Measurements from ENCODE around the gene ELL.
"Not testable (repeated sequence)": the region's sequence is repeated elsewhere in the genome, so short reads cannot be mapped to it uniquely, and the experiment has no call there.

The ELL gene

GRCh38 chr19:18424122-18424889 lies 97.6 kb downstream of the ELL start:
- DNase-seq (ENCODE audit: low read depth in 2 of 2, low spot score in 1 of 2) = no peak

GRCh38 chr19:18423258-18424020 lies 98.4 kb downstream of the ELL start:
- DNase-seq (ENCODE audit: low read depth in 2 of 2, low spot score in 1 of 2) = no peak

- DNase-seq (ENCODE audit: low read depth in 2 of 2, low spot score in 1 of 2) = no peak
These were observed 99.2 kb downstream of the ELL start for GRCh38 chr19:18422530-18423191.

DNA sequence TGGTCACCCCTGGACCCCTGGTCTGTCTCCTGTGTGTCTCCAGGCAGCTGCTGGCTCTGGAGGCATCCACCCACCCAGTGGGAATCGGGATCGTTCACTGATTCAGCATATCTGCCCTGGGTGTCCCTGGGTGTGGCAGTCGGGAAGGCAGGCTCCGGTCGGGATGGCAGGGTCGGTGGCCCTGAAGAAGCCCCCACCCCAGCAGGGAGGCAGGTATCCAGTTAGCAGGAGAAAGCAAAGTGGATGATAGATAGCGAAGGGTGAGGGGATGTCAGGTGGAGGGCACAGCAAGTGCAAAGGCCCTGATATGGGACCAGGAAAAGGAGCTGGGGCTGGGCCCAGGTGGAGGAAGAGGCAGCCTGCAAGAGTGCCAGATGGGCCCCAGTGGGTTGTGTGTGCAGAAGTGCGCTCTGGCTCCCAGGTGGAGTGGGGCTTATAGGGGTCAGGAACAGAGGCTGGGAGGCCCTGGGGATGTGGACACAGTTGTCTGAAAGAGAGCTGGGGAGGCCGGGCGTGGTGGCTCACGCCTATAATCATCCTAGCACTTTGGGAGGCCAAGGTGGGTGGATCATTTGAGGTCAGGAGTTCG lies 100.4 kb downstream of the ELL start:
- no peak for DNase-seq (ENCODE audit: low read depth in 2 of 2, low spot score in 1 of 2)

- DNase-seq (ENCODE audit: low read depth in 2 of 2, low spot score in 1 of 2) = no peak
These were observed 100.9 kb downstream of the ELL start for GRCh38 chr19:18420930-18421329.

DNA sequence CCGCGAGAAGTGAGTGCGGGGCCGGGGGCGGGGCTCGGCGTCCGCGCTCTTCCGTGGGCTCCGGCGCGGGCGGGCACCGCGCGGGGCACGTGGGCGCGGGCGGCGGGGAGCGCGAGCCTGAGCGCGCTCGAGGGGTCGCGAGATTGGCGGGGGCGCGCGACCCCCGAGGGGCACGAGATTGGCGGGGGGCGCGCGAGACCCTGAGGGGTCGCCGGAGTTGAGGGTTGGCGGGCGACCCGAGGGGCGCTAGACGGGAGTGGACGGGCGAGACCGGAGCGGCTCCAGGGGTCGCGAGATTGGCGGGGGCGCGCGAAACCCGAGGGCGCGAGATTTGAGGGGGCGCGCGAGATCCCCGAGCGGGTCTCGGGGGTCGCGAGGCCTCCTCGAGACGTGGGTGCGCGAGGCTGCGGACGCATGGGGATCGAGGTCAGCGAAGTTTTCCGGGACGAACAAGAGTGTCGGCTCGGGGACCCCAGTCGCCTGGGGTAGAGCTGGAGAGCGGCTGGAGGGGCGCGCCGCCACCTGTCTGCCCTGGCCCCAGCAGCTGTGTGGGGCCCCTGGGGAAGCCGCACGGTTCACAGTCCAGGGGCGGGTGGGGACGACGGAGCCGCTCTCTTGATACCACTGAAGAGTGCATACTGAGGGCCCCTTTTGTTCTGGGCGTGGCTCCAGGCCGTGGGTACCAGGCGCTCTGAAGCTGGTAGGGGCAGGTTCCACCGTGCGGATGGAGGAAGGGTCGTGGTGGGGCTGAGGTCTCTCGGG lies 102.0 kb downstream of the ELL start:
- DNase-seq (ENCODE audit: low read depth in 2 of 2, low spot score in 1 of 2) = no peak

DNA sequence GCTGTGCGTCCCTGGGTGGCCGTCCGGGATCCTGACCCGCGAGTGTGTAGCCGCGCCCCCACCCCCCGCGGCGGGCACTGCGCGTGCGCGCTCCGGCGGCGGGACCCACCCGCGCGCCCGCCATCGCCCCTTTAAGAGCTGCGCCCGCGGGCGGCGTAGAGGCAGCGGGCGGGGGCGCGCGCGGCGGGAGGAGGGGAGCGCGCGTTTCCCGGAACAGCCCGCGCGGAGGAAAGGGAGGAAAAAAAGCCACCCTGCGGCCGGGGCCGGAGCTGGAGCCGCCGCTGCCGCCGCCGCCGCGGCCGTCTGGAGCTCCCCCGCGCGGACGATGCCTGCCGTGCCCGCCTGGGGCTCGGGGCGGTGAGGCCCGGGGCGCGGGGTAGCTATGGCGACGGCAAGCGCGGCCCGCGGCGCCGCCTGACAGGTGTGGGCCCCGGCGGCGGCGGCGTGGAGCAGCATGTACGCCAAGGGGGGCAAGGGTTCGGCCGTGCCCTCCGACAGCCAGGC lies 102.6 kb downstream of the ELL start, which contains the start of gene SSBP4:
SSBP4 (plus strand) TSS at position 204 of the 504 bp plus-strand sequence; CDS start at position 455, 251 bp downstream.
- DNase-seq (ENCODE audit: low read depth in 2 of 2, low spot score in 1 of 2) = no peak

- DNase-seq (ENCODE audit: low read depth in 2 of 2, low spot score in 1 of 2) = no peak
These were observed 103.2 kb downstream of the ELL start for GRCh38 chr19:18418483-18419194.

DNA sequence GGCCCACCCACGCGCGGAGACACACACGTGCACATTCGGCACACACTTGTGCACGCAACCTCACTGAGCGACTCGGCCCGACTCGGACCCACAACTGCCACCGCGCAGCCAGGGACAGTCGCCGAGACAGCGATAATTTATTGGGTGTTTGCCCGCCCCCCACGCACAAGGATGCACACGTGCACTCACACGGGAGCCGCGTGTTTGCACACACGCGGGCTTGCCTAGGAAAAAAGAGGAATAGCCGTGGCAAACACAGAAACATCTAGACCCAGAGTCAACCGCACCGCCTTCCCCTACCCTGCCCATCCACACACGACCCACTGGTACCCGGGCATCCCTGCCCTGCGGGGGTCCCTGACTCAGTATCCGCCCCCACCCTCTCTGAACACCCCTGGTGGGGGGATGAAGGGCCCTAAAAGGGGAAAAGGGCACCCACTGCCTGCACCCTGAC lies 103.8 kb downstream of the ELL start:
- no peak for DNase-seq (ENCODE audit: low read depth in 2 of 2, low spot score in 1 of 2)

DNA sequence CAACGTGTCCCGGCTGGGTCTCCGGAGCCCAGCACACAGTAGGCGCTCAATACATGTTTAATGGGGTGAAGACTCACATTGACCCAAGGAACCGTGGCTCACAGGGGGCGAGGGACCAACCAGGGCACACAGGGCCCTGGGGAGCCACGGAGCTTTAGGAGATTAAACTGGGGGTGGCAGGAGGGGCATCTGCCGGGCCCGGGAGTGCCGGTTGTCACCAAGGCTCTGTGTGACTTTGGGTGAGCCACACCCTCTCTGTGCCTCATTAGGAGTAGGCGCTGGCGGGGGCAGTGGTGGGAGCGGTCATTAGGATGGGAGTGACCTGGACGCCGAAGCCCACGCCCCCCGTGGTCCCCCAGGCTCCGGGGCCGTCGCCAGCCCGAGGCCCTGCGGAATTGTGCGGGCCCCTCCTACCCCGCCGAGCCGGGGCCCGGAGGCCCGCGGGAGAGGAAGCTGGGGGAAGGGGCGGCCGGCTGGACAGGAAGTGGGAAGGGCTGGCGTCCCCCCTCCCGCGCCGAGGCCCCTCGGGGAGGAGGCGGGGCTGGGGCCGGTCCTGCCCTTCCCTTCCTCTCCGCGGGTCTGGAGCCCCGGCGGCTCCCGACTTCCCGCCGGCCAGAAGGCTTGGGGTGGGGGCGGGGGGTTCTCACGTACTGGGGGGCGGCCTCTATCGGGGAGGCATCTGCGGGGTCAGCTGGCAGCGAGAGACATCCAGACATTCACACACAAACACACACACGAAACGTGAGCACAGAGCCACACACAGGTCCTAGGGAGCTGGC lies 104.4 kb downstream of the ELL start:
- no peak for DNase-seq (ENCODE audit: low read depth in 2 of 2, low spot score in 1 of 2)

- peak in 1 of 2 donors; percentile 52 for DNase-seq (ENCODE audit: low read depth in 2 of 2, low spot score in 1 of 2)
These were observed 105.1 kb downstream of the ELL start for GRCh38 chr19:18416778-18417249.

GRCh38 chr19:18415178-18415867 lies 106.5 kb downstream of the ELL start:
- no peak for DNase-seq (ENCODE audit: low read depth in 2 of 2, low spot score in 1 of 2)

GRCh38 chr19:18414504-18415177 lies 107.2 kb downstream of the ELL start:
- no peak for DNase-seq (ENCODE audit: low read depth in 2 of 2, low spot score in 1 of 2)

- no peak for DNase-seq (ENCODE audit: low read depth in 2 of 2, low spot score in 1 of 2)
These were observed 109.1 kb downstream of the ELL start for GRCh38 chr19:18412610-18413239.

GRCh38 chr19:18408053-18408476 lies 113.8 kb downstream of the ELL start:
- DNase-seq (ENCODE audit: low read depth in 2 of 2, low spot score in 1 of 2) = no peak

- DNase-seq (ENCODE audit: low read depth in 2 of 2, low spot score in 1 of 2) = no peak
These were observed 115.1 kb downstream of the ELL start for GRCh38 chr19:18406749-18407148.

DNA sequence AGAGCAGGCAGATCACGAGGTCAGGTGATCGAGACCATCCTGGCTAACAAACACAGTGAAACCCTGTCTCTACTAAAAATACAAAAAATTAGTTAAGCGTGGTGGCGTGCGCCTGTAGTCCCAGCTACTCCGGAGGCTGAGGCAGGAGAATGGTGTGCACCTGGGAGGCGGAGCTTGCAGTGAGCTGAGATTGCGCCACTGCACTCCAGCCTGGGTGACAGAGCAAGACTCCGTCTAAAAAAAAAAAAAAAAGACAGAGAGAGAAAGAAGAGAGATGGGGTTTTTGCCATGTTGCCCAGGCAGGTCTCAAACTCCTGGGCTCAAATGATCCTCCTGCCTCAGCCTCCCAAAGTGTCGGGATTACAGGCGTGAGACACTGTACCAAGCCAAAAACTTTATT lies 116.1 kb downstream of the ELL start:
- DNase-seq (ENCODE audit: low read depth in 2 of 2, low spot score in 1 of 2) = not testable (repeated sequence)
